Iris pigment epithelial cell (primary cell): ENCODE data around the gene HSF5.

Experiments
- DNase-seq: peaks from one replicate; pipeline ENCODE4 v3.0.0-alpha.2; 2011; ENCODE audit warnings: low read depth

The HSF5 gene

GRCh38 chr17:58385359-58385899 lies 102.8 kb downstream of the HSF5 start:
- DNase-seq, result no peak

DNA sequence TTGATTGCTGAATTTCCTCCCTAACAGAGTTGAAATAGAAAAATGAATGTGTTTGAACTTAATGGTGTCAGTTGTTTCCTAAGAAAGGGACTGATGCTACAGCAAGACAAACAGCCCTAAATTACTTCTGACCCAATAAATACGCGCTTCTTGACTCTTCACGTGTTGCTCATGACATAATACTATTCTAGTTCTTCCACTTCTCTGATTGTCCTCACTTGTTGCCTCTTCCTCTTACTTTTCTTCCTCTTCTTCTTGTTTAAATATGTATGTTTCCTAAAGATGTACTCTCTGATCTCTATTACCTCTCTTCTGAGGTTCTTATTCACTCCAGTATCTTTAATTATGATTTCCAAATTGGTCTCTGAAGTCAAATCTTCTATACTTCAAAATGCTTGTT lies 103.3 kb downstream of the HSF5 start:
- DNase-seq, result no peak

DNA sequence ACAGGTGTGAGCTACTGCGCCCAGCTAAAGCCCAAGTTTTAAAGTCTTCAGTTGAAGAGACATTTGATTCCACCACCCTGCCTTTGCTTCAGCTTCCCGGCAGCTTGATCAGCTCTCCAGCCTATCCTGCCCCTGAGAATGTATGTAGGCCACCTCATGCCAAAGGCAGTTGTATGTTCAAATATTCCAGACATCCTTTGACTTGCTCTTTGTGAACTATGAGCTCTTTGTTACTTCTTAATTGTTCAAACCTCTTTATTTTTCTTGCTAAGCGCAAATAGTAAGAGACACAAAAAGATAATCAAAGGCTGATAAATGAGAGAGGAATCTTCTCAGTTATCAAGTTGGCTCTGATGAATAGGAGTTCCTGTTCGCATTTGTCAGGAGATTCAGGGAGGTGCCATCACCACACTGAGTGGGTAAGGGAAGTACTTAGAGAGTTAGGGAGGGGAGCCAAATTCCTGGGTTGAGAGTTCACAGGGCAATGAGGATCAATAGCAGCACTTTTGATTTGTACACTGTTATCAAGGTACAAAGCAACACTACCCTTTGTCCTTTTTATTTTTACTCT lies 104.2 kb downstream of the HSF5 start:
- no peak for DNase-seq

GRCh38 chr17:58382872-58383242 lies 105.4 kb downstream of the HSF5 start:
- no peak for DNase-seq

DNA sequence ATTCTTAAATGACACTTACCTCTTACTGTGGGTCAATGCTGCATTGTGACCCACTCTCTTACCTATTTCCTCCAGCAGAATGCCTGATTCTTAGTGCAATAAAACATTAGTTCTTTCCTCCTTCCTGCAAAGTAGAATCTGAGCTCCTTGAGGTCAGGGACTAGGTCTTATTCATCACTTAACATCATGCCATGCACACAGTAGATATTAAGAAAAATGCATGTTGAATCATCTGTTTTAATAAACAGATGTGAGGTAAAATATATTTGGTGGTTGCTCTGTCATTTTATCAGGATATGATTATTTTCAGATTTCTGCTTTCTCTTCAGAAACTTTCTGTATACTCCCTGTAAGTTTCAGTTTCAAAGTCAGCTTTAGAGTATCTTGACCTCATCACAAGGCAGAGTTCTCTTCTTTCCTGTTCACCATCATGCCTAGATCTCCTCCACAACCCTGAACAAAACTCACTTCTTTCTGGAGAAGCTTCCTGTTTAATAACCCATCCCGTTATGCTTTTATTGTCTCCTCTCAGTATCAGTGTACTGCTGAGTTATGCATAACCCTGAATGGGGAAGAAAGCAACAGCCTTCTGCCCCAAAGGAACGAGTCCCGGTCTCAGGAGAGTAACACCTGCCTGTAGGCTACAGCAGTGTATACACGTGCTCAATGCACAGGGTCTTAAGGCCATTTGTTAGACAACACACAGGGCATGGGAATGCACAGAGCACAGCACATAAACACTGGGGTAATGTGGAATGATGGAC lies 105.9 kb downstream of the HSF5 start:
- no peak for DNase-seq

GRCh38 chr17:58381124-58382035 lies 106.8 kb downstream of the HSF5 start:
- no peak for DNase-seq

DNA sequence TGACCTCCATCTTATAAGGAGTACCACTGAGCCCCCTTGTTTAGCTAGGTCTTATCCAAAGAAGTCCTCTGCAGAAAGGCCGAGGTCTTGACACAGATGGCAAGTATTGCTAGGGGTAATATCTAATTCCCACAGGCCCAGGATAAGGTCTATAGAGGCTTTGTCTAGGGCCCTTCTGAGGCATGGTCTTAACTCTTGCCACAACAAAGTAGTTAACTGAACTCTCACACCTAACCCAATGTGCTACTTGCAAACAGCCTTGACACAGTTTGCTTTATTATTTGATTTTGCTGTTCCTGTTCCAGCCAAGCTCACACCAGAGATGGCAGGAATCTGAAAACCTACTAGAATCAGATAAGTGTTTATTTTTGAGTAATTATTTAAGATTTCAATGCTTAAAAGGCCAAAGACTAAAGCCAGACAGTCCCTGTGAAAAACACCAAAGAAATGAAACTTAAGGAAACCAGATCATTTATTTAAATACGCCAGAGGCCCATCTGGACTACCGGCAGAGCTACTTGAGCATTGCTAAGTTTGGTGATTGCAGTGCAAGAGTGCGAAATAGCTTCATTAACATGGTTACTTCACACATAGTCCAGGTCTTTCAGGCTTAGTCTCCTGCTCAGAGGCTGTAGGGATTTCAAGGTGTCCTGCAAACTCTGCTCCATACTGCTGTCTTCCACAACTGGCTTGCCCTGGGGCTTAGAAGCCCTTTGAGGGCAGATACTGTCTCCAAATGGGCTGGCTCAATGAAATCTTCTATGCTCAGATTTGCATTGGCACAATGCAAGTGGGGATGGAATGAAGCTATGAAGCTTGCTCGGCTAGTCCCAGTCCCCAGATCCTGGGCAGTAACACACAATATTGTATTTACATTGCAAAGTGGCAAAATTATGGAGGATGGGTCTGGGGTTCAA lies 107.7 kb downstream of the HSF5 start:
- DNase-seq, result no peak

DNA sequence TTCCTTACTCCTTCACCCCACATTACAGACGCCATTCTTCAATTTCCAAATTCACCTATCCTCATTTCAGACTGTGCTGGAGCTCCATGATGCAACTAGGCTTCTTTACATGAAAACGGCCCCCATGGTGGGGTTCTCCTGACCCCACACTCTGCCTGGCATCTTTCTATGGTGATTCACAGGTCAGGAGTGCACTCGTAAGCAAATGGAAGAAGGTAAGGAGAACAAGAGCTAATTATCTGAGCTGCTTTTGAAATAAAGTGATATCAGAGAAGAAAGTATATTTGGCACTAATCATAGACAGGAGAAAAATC lies 108.7 kb downstream of the HSF5 start:
- DNase-seq, result no peak

- no peak for DNase-seq
These were observed 109.3 kb downstream of the HSF5 start for GRCh38 chr17:58378733-58379510.

DNA sequence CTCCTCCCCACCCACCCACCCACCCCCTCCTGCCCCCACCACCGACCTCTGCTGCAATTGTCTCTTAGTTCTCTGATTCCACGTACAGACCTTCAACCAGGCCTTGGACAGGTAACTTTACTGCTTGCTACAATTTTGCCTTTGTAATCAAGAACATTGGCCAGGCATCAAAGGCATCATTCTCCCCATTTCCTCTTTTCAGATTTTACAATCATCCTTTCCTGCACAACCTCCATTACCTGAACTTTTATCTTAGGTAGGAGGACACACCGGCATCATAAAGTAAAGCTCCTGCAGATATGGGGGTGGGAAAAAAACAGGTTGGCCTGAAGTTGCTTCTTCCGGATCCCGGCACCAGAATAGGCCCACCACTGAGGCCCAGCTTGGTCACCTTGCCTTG lies 110.5 kb downstream of the HSF5 start:
- no peak for DNase-seq

- DNase-seq, result no peak
These were observed 111.1 kb downstream of the HSF5 start for GRCh38 chr17:58377093-58377601.

GRCh38 chr17:58376472-58377000 lies 111.7 kb downstream of the HSF5 start:
- DNase-seq, result no peak

DNA sequence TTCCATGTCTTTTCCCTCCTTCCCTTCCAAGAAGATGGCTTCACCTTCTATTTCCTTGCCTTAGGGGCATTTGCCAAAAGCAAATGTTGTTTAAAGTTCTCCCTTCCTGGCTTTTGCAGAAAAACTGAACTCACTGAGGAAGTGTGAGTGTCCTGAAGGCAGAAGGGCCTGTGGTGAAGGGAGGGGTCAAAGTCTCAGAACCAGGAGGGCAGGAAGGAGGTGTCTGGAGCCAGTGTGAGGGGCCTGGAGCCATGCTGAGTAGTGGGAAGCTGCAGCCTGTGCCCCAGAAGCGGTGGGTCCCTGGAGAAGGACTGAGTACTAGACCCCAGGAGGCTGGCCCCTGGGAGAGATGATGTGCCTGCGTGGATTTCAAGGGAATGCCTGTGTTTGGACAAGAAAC lies 112.4 kb downstream of the HSF5 start:
- DNase-seq, result no peak

- DNase-seq, result no peak
These were observed 113.0 kb downstream of the HSF5 start for GRCh38 chr17:58375256-58375655.

DNA sequence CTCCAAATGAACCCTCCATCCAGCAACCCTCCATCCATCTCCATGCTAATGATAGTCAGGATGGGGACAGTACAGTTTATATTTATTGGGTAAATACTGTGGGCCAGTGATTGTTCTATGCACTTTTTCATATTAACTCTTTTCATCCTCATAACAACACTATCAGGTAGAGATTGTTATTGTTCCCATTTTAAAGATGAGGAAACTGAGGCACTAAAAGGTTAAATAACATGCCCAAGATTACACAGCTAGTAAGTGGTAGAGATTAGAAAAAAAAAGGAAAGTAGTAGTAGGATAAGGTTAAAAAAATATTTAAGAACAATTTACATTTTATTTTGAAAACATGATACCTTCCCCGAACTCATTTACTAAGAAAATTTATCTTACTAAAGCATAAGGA lies 114.3 kb downstream of the HSF5 start:
- DNase-seq, result no peak

DNA sequence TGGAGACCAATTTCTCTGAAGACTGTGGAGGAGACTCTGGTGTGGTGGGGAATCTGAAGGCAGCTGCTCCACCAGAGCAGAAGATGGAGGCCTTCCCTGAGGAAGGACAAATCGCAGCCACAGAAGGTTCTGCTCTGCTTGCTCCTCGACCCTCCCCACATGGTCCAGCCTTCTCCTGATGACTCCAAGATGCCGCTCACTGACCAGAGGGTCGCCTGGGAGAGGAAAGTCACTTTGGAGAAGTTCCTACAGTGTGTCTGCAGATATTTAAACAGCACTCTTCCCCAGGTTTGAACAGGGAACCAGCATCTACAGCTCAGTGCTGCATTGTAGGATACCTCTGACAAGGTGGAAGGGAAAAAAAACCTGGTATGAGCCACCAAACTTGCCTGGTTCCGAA lies 115.2 kb downstream of the HSF5 start:
- DNase-seq, result no peak

- DNase-seq, result no peak
These were observed 116.8 kb downstream of the HSF5 start for GRCh38 chr17:58371300-58371950.

DNA sequence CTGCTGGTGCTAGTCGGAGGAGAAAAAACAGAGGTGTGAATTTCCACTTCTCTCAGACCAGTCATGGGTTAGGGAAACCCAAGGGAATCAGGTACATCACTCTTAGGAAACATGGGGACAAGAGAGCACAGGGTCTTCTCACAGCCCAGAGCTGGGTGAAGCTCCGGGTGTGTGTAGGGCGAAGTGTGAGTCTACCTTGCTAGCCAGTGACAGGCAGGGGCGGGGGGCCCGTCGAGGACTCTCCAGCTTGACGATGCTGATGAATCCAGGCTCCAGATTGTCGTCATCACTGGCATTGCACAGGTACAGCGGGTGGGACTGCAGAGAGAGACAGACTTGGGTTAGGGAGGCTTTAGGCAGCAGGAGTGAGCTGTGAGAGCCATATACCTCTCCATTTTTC lies 117.5 kb downstream of the HSF5 start:
- DNase-seq, result no peak

DNA sequence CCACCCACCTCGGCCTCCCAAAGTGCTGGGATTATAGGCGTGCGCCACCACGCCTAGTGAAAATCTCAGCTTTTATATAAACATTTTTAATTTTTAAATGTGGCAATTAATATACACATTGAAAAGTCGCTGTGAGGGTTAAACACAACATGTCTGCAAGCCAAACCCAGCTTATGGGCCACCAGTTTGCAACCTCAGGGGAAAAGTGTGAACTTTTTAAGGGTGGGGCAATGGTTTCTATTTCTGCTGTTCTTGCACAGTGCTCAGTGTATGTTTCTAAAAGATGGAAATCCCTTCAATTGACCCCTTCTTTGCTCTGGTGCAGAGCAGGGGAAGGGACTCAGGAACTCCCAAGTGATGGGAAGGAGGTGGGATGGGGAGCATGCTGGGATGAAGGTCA lies 117.9 kb downstream of the HSF5 start:
- no peak for DNase-seq
